ENCODE data around the gene TRMT44.
"Not testable (repeated sequence)": the region's sequence is repeated elsewhere in the genome, so short reads cannot be mapped to it uniquely, and the experiment has no call there.

The TRMT44 gene

DNA sequence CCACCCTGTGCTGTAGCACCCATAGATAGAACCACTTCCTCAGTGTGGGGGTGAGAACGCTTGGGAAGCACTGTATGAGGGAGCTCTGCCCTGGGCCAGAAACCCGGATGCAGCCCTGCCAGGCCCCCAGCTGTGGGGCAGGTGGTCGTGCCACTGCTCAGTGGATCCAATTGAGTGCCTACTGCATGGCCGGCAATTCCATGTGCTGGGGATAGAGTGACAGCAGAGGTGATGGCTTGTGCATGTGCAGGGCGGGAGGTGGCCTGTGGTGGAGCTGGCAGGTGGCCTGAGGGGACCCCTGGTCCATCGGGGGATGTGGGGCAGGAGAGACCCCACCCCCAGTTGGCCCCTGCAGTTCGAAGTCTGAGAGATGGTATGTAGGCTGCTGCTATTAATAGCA is 60.4 kb downstream of the TRMT44 start:
- DNase-seq = no peak

DNA sequence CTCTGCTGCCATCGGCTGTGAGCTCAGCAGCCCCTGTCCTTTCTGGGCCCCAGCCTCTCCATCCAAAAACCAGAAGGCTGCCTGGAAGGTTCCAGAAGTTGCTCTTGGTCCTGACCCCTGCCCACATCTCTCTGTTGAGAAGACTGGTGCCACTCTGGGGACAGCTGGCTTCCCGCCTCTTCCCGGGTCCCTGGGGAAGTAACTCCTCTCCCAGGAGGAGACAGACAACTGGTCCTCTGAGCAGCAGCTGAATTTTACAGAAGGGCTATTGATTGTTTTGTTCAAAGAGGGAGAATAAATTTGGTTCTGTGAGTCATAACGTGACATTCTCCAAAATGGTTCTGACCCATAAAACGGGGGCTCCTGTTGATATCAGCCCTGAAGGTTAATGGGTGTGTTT is 61.2 kb downstream of the TRMT44 start:
- DNase-seq = no peak

DNA sequence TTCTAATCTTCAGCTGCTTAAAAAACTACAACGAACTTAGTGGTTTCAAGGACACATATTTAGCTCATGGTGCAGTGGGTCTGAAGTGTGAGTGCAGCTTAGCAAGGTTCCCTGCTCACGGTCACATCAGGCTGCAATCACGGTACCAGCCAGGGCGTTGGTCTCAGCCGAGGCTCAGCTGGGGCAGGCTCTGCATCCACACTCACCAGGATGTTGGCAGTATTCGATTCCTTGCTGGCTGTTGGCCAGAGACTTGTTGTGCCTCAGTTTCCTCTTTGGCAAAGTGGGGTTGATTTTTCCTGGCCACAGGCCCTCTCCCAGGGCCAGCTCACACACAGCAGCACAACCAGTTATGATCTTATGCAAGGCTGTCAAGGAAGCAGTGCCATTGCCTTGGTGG is 61.8 kb downstream of the TRMT44 start:
- DNase-seq = no peak

- no peak for DNase-seq
Observed at GRCh38 chr4:8502836-8503585, 62.4 kb downstream of the TRMT44 start.

GRCh38 chr4:8503801-8504200 is 63.2 kb downstream of the TRMT44 start:
- no peak for DNase-seq

DNA sequence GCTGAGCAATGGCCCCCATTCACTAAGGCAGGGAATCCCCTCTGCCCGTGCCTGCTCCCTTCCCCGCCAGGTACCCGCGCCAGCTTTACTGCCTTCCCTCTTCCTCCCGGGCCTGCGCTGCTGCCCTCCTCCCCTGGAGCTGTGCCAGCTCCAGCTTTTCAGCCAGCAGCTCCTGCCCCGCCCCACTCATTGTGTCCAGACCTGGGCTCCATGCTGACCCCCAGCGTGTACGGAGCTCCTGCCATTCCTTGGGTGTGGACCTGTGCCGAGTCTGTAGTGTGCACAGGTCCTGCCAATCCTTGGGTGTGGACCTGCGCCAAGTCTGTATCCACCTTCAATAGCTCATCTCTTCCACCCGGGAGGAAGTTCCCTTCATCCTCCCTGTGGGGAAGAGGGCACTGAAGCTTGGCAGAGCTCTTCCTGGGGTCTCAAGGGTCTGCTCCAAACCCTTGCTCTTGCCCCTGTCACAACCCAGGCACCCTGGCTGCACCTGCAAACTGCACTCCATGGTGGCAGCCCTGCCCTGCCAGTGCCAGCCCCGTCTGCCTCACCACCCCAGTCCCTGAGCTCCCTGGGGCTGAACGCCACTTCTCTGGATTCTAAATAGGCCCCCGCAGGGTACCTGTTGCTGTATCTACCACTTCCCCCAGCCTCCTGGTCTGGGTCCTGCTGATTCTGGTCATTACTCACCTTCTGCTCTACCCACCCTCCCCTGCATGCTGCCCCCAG is 63.9 kb downstream of the TRMT44 start:
- no peak for DNase-seq

DNA sequence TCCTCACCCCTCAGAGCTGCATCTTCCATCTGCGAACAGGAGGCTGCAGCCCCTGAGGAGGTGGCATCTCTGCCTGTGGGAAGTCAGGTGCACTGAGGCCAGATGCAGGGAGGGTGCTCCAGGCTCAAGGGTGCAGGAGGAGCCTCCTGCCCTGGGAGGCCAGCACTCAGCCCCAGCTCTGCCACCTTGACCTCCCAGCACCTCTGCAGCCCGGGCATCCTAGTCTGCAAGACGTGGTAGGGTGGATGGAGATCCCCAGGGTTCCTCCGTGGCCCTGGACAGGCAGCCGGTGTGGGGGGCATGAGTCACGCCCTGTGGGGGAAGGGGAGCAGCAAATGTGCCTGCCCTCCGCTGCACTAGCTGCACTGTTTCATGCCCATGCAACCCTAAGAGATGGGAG is 64.7 kb downstream of the TRMT44 start:
- no peak for DNase-seq

GRCh38 chr4:8506006-8506372 is 65.4 kb downstream of the TRMT44 start:
- no peak for DNase-seq

GRCh38 chr4:8506373-8507195 is 66.0 kb downstream of the TRMT44 start:
- no peak for DNase-seq

DNA sequence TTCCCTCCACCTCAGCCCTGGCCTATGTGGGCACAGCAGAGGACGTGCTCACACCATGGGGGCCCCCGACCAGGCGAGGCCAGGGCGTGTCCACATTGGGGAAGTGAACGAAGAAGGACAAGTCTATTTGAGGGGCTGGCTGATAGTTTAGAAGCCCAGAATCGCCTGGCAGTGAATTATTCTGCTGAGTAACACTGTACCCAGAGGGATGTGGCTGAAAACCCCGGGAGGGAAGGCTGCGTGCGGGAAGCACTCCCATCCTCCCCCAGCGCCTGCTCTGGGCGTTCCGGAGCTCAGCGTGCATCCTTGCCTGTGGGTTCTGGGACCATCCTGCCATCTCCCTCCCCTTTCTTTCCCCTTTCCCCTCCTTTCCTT is 66.6 kb downstream of the TRMT44 start:
- no peak for DNase-seq

- DNase-seq = no peak
Observed at GRCh38 chr4:8507624-8508023, 67.0 kb downstream of the TRMT44 start.

GRCh38 chr4:8508266-8508665 is 67.7 kb downstream of the TRMT44 start:
- no peak for DNase-seq

DNA sequence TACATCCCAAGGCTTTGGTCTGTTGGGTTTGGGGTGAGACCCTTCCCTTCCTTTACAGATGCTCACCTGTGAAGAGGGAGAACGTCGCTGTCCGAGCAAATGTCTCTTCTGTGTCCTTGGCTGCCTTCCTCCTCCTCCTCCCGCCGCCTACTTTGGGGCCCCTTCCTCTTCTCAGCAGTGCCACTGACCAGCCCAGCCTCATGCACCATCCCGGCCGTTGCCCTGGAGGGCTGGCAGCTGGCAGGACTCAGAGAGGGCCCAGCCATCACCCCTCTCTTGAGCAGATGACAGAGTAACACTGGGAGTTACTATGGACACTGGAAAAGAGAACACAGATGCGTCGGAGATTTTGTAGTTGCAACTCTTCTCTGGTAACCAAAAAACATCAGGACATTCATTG is 68.2 kb downstream of the TRMT44 start:
- DNase-seq = no peak

DNA sequence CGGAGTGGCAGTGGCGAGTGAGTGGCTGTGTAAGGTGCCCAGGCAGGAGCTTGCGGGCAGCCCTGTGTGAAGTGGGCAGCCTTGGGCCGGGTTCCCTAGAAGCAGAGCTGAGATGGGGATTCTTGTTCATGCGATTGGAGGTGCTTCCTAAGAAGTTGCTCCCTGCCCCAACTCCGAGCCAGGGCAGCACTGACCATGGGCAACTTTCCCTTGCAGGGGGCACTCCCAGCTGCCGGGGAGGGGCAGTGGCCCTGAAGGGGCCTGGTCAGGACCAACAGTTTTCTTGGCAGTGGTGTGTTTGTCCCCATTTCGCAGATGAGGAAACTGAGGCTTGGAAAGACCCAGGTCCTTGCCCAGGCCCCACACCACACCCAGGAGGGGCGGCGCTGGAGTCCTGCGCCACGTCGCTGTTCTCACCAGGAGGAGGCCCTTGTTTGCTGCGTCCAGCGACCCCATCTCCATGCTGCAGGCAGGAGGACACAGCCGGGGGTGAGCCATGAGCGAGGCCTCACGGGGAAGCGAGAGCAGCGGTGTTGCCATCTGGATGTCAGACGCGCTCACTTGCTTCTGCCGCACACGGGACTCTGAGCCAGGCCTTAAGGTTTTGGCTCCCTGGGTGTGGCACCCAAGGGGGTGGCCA is 68.9 kb downstream of the TRMT44 start:
- no peak for DNase-seq

DNA sequence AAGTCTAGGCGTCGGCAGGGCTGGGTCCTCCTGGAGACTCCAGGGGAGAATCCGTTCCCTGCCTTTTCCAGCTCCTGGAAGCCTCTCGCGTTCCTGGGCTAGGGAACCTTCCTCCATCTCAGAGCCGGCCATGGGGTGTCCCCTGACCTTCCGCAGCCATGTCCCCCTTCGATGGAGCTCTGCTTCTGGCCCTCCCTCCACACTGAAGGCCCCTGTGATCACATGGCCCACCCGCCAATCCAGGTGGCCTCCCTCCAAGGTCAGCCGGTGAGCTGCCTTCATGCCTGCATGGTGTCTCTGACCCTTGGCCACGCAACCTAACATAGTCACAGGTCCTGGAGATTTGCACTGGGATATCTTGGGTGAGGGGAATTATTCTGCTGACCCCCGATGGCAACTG is 69.6 kb downstream of the TRMT44 start:
- DNase-seq = no peak

DNA sequence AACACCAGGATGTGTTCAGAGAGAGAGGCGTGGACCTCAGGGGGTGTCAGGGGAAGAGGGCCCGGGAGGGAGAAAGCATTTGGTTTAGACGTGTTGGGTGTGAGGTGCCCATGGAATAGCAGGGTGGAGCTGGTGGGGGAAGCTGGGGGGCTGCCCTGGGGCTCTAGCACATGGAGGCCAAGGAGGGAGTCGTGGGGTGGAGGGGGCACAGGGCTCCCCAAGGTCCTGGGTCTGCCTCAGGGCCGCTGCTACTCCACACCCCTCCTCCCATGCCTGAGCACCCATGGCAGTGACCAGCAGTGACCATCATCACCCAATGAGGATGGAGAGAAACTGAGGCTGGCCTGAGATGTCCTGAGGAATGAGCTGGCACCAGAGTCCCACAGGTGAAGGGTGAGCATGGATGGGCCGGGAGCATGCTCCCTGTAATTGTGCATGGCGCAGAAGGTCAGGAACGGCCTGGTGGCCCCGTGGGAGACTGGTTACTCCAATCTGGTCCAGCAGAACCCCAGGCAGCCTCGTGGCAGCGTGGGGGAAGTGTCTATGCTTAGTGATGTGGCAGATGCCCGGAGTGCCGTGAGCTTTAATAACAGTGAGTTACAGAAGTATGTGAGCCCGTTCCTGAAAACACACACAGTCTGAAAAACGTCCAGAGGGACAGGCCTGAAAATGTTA is 70.2 kb downstream of the TRMT44 start:
- no peak for DNase-seq

DNA sequence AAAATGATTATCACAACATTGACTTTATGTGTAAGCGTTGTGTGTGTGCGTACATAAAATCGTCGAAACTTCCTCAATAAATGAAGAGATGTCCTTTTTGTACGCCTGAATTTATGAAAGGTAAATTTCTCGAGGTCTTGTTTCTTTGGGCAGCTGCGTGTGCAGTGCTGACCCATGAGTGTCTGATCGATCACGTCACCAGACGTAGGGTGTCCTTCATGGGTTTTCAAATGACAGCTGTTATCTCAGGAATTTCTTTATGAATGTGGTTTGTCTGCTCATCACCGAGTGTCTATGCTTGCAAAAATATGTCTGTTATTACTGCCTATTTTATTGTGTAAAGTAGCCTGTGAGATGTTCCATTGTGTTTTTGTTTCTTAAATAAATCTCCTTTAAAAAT is 71.9 kb downstream of the TRMT44 start:
- no peak for DNase-seq

DNA sequence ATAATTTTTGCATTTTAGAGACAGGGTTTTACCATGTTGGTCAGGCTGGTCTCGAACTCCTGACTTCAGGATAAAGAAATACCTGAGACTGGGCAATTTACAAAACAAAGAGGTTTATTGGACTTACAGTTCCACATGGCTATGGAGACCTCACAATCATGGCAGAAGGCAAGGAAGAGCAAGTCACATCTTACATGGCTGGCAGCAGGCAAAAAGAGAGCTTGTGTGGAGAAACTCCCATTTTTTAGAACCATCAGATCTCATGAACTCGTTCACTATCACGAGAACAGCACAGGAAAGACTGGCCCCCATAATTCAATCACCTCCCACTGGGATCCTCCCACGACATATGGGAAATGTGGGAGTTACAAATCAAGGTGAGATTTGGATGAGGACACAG is 72.5 kb downstream of the TRMT44 start:
- not testable (repeated sequence) for DNase-seq

DNA sequence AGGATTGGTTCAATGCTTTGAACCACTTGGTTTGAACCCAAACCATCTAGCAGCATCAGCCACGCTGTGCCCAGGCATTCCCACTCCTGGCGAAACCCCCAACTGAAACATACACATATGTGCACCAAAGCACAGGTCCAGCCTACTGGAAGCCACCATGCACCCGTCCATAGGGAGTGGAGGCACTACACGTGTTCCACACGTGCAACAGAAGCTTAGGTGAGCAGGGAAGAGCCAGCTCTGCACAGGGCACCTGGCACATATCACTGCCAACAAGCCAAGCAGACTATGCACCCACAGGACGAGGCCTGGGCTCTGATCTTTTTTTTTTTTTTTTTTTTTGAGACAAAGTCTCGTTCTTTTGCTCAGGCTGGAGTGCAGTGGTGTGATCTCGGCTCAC is 73.4 kb downstream of the TRMT44 start:
- DNase-seq = no peak

- no peak for DNase-seq
Observed at GRCh38 chr4:8514391-8514790, 73.8 kb downstream of the TRMT44 start.

GRCh38 chr4:8515316-8516060 is 74.9 kb downstream of the TRMT44 start:
- DNase-seq = no peak

DNA sequence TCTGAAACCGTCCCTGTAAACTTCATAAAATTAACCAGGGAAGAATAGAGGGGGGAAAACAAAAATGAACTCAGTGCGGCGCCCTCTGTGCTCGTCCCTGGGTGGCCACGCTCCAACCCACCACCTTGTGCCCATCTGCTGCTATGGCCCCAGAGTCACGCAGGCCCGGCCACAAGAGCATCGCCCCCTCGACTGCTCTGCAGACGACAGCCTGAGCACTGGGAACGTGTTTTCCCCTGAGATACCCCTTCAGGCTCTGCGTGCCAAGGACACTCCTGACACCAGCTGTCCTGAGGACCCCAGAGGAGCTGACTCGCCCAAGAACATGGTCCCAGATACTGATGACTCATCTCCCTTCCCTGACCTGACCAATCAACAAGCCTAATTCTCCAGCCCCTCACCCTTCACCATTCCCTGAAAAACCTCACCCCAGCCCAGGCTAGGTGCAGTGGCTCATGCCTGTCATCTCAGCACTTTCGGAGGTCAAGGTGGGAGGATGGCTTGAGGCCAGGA is 75.5 kb downstream of the TRMT44 start:
- no peak for DNase-seq

Measured in SHP77 treated with DMSO at 0.1 percent for 48 hours (cell line).